GM12878 (cell line): ENCODE results near the gene EXOC7.

Experiments
- CTCF ChIP-seq, 3 experiments: IDR thresholded peaks in 2 of 3; conservative IDR thresholded peaks in 1 of 3; 2 replicates each; pipeline ENCODE4 v1.5.1; 2011; ENCODE audit warnings: low read depth in 3 of 3, low read length in 3 of 3, mild to moderate bottlenecking in 3 of 3, control low read depth in 2 of 3, moderate library complexity in 2 of 3, inconsistent platforms in 1 of 3, mixed read lengths in 1 of 3; ENCODE audit not compliant: control insufficient read depth in 2 of 3, insufficient read depth in 1 of 3; ENCODE audit errors: extremely low read depth in 1 of 3
- MAX ChIP-seq: IDR thresholded peaks from 2 replicates; pipeline ENCODE4 v1.6.1; 2012; ENCODE audit warnings: low read depth, low read length, improper control_type of control experiment
- POLR2A ChIP-seq: IDR thresholded peaks from 2 replicates; pipeline ENCODE4 v1.6.1; 2011; ENCODE audit warnings: low read depth, mild to moderate bottlenecking, low read length
- POLR2AphosphoS5 ChIP-seq: IDR thresholded peaks from 2 replicates; pipeline ENCODE4 v1.6.1; 2011; ENCODE audit warnings: mild to moderate bottlenecking, low read length, inconsistent platforms

DNA sequence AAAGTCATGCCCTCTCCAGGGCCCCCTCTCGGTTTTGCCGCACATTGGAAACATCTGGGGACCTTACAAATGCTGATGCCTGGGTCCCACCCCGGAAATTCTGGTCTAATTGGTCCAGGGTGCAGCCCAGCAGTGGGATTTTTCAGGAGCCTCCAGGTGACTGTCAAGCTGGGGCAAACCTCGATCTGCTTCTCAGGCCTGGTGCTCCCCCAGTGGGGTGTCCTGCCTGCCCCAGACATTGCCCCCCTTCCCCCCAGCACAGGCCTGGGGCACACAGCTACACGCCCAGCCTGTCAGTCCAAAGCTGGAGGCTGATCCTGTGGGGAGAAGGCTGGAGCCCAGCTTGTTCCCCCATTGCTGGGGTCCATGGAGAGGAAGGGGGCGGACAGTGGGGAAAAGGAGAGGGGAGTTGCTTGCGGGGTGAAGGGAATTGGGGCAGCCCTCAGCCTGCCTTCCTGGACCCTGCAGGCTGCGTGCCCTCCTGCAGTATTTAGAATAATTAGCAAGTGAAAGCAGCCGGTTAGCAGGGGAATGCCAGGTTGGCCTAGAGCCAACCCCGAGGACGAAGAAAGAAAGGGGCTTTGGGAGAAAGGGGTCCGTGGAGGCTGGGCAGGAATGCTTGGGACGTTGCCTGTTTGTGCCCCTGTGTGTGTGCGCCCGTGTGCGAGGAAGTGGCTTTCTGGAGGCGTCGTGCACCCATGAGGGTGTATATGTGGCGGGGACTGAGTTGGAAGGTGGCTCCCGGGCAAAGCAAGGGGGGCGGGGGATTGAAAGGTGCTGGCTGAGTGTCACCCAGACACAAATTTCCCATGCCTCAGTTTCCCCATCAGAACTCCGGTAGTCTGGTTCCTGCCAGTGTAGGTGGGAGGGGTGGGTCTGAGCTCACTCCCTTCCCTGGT is 31.6 kb upstream of the EXOC7 start:
- TF ChIP-seq POLR2A: no peak
- TF ChIP-seq POLR2AphosphoS5: no peak
- TF ChIP-seq CTCF (IDR thresholded peaks at IDR 0.05 in 2 of 3, conservative IDR thresholded peaks at IDR 0.05 in 1 of 3; ENCODE audit: control insufficient read depth in 2 of 3, extremely low read depth in 1 of 3, insufficient read depth in 1 of 3, low read depth in 3 of 3, low read length in 3 of 3): no peak
- no peak for TF ChIP-seq MAX
